GM21528 (cell line): Measurements from ENCODE around the gene PPM1G.

Experiments
- ATAC-seq: cut with Tn5 transposase; IDR thresholded peaks from one replicate; pipeline ENCODE4 v1.9.1; 2021; ENCODE audit warnings: mild to moderate bottlenecking, moderate library complexity; ENCODE audit not compliant: unreplicated experiment, low FRiP score

PPM1G gene

DNA sequence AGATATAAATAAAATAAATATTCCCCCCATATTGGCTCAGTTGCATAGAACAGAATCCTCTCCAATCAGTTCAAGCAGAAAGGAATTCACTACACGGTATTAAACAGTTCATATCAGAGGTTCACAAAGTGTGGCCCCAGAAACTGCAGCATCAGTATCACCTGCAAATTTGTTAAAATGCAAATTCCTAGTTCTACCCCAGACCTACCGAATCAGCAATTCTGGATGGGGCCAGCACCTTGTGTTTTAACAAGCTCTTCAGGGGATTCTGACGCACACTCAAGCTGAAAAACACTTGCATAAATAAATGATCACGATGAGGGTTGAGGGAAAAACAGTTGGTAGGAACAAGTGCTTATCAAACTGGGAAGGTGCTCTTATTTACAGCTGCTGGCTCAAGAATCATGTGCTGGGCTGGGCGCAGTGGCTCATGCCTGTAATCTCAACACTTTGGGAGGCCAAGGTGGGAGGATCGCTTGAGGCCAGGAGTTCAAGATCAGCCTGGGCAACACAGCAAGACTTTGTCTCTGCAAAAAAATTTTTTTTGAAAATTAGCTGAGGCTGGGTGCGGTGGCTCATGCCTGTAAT lies 59.2 kb downstream of the PPM1G start:
- ATAC-seq: no peak

DNA sequence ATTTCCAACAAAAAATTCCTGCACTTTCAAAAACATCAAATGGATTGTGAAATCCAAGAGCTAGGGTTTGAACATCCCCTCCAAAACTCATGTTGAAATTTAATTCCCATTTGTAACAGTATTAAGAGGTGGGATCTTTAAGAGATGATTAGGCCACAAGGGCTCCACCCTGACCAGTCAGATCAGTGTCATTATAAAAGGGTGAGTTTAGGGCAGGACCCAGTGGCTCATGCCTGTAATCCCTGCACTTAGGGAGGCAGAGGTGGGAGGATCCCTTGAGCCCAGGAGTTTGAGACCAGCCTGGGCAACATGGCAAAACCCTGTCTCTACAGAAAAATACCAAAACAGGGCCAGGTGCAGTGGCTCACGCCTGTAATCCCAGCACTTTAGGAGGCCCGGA lies 61.8 kb downstream of the PPM1G start:
- no peak for ATAC-seq

DNA sequence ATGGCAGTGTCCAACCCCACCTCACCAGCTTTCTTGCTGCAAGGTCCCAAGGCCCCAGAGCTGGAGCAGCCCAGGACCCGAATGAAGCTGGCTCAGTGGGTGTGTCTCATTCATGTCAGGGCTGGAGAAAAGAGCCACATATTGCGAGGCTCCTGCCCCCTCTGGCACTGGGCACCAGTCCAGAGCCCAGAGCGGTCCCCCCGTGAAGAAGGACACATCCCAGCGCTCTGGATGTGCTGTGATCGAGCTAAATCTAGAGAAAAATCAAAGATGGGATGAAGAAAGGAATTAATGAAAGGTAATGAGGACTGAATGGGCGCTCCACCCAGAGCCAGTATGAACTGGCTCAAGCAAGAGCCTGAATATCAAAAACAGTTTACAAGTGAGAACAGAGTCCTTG lies 73.2 kb downstream of the PPM1G start:
- no peak for ATAC-seq

DNA sequence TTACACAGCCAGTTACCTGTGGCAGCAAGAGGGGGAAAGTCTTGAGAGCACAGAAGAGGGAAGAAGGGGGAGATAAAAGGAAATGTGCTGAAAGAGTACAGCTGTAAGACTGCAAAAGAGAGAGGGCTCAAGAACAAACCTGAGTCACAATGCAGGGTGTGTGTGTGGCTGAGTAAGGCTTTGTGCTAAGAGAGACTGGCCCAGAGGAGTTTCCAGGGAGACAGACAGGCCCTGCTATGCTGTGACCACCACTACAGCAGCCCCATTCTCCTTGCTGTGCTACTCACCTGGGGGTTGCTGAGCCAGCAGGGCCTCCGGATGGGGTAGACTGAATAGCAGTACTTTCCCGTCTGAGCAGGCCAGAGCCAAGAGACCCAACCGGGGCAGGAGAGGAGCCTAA lies 74.1 kb downstream of the PPM1G start:
- ATAC-seq: no peak
